Neural cell (in vitro differentiated cells): Measurements from ENCODE around the gene NMRK2. TPM values are rescaled to one million over a fixed set of nuclear protein-coding genes. Genes with fewer than 3 reads are reported as not detected.

Experiments
- H2AFZ ChIP-seq: fragments of 200-600, 300-800 bp; sonication (generic), shearing (Covaris generic); 2 replicates; pipeline ENCODE4 v1.6.0; 2014; ENCODE audit warnings: low read depth, mild to moderate bottlenecking, antibody characterized with exemption, low read length, moderate library complexity
- H3F3A ChIP-seq: fragments of 200-600 bp; shearing (Covaris generic); 2 replicates; pipeline ENCODE4 v1.6.1; 2016; ENCODE audit warnings: mild to moderate bottlenecking, moderate library complexity, mixed read lengths, antibody characterized with exemption, low read length; ENCODE audit not compliant: insufficient read depth, poor library complexity, severe bottlenecking
- H3K27ac ChIP-seq: fragments of 200-600, 300-800 bp; sonication (generic), shearing (Covaris generic); 2 replicates; pipeline ENCODE4 v1.5.1; 2014; ENCODE audit warnings: mild to moderate bottlenecking, low read length, moderate library complexity
- H3K27me3 ChIP-seq: fragments of 300-800, 200-600 bp; sonication (generic), shearing (Covaris generic); 2 replicates; pipeline ENCODE4 v1.6.0; 2014; ENCODE audit warnings: mild to moderate bottlenecking, low read depth, low read length, moderate library complexity; ENCODE audit not compliant: insufficient read depth
- H3K36me3 ChIP-seq: fragments of 300-800, 200-600 bp; sonication (generic), shearing (Covaris generic); 2 replicates; pipeline ENCODE4 v1.5.1; 2014; ENCODE audit warnings: mild to moderate bottlenecking, antibody characterized with exemption, low read length, moderate library complexity; ENCODE audit not compliant: insufficient read depth
- H3K4me2 ChIP-seq: fragments of 300-800, 200-600 bp; sonication (generic), shearing (Covaris generic); 2 replicates; pipeline ENCODE4 v1.6.0; 2014; ENCODE audit warnings: mild to moderate bottlenecking, low read length
- H3K4me3 ChIP-seq: fragments of 300-800, 200-600 bp; sonication (generic), shearing (Covaris generic); 2 replicates; pipeline ENCODE4 v1.5.1; 2014; ENCODE audit warnings: mild to moderate bottlenecking, low read length, moderate library complexity
- H3K79me2 ChIP-seq: fragments of 200-600 bp; shearing (Covaris generic); replicated peaks from 2 replicates; pipeline ENCODE4 v1.6.0; 2014; ENCODE audit warnings: mild to moderate bottlenecking, low read length, moderate library complexity; ENCODE audit not compliant: insufficient read depth
- H3K9ac ChIP-seq: fragments of 300-800, 200-600 bp; sonication (generic), shearing (Covaris generic); 2 replicates; pipeline ENCODE4 v1.6.1; 2016; ENCODE audit warnings: mild to moderate bottlenecking, low read length, mixed read lengths
- H3K9me2 ChIP-seq: fragments of 200-600 bp; shearing (Covaris generic); 2 replicates; pipeline ENCODE4 v1.6.1; 2016; ENCODE audit warnings: mild to moderate bottlenecking, low read length, mixed read lengths; ENCODE audit not compliant: insufficient read depth
- H3K9me3 ChIP-seq: fragments of 200-600, 300-800 bp; sonication (generic), shearing (Covaris generic); 2 replicates; pipeline ENCODE4 v1.6.1; 2016; ENCODE audit warnings: mild to moderate bottlenecking, mixed run types, low read length, moderate library complexity, mixed read lengths
- H4K20me1 ChIP-seq: fragments of 200-600 bp; shearing (Covaris generic); 2 replicates; pipeline ENCODE4 v1.6.1; 2016; ENCODE audit warnings: mild to moderate bottlenecking, mixed run types; ENCODE audit not compliant: insufficient read depth
- EP300 ChIP-seq: fragments of 450-650 bp; conservative IDR thresholded peaks from 2 replicates; pipeline ENCODE4 v1.6.1; 2014; ENCODE audit warnings: antibody characterized with exemption, mild to moderate bottlenecking, moderate library complexity; ENCODE audit not compliant: poor library complexity, severe bottlenecking
- EZH2 ChIP-seq: fragments of 200-600, 300-800 bp; shearing (Covaris generic), sonication (generic); IDR thresholded peaks from 2 replicates; pipeline ENCODE4 v1.6.1; 2014; ENCODE audit warnings: antibody characterized with exemption, low read length, borderline replicate concordance, mild to moderate bottlenecking; ENCODE audit not compliant: insufficient read depth, poor library complexity, severe bottlenecking
- MXI1 ChIP-seq: fragments of 450-650 bp; conservative IDR thresholded peaks from 2 replicates; pipeline ENCODE4 v1.6.1; 2014; ENCODE audit warnings: antibody characterized with exemption, mild to moderate bottlenecking; ENCODE audit not compliant: poor library complexity, severe bottlenecking
- POLR2AphosphoS5 ChIP-seq: IDR thresholded peaks from 2 replicates; pipeline ENCODE4 v1.6.1; 2012
- RAD21 ChIP-seq: fragments of 450-650 bp; conservative IDR thresholded peaks from 2 replicates; pipeline ENCODE4 v1.6.1; 2014; ENCODE audit warnings: antibody characterized with exemption, mild to moderate bottlenecking, moderate library complexity
- SMC3 ChIP-seq: fragments of 450-650 bp; conservative IDR thresholded peaks from 2 replicates; pipeline ENCODE4 v1.6.1; 2014; ENCODE audit warnings: antibody characterized with exemption, mild to moderate bottlenecking, moderate library complexity; ENCODE audit not compliant: poor library complexity
- TAF1 ChIP-seq: IDR thresholded peaks from 2 replicates; pipeline ENCODE4 v1.6.1; 2012; ENCODE audit warnings: low read depth
- polyA plus RNA-seq: library from polyadenylated mRNA; depleted of rRNA; stranded (reverse); fragments of >200 nt; gene quantifications from 2 replicates; pipeline ENCODE4 v1.2.3, GENCODE V29; 2014
- TF ChIP-seq, protein P1 (sequence below): IDR thresholded peaks from 2 replicates; pipeline ENCODE4 v1.6.1; 2012; ENCODE audit warnings: borderline replicate concordance
- TF ChIP-seq, protein P2 (sequence below): fragments of 450-650 bp; IDR thresholded peaks from 2 replicates; pipeline ENCODE4 v1.5.1; 2014; ENCODE audit warnings: antibody characterized with exemption, mild to moderate bottlenecking, moderate library complexity; ENCODE audit not compliant: poor library complexity, severe bottlenecking

NMRK2 gene
- polyA plus RNA-seq, 1 donor from 2014 or later: not detected

GRCh38 chr19:3916033-3916432, 16.8 kb upstream of the NMRK2 start:
- H3K36me3 ChIP-seq: peaks cover 6% of the 10 kb centered on the region

GRCh38 chr19:3919793-3920192, 13.1 kb upstream of the NMRK2 start:
- Histone ChIP-seq H3K79me2 (no peaks in the 10 kb centered on the region), H3K4me3 (no peak overlapping the region), H4K20me1 (no peaks in the 10 kb centered on the region), H3K9me3 (no peaks in the 10 kb centered on the region), H3K9me2 (no peaks in the 10 kb centered on the region), H3K4me2 (no peak overlapping the region), H3K9ac (no peak overlapping the region), H3K36me3 (peaks cover 10% of the 10 kb centered on the region), H3F3A (no peaks in the 10 kb centered on the region), H3K27me3 (no peaks in the 10 kb centered on the region), H2AFZ (no peak overlapping the region), H3K27ac (no peak overlapping the region)
- no peak for TF ChIP-seq EP300
- no peak for TF ChIP-seq EZH2
- TF ChIP-seq, protein P1, sequence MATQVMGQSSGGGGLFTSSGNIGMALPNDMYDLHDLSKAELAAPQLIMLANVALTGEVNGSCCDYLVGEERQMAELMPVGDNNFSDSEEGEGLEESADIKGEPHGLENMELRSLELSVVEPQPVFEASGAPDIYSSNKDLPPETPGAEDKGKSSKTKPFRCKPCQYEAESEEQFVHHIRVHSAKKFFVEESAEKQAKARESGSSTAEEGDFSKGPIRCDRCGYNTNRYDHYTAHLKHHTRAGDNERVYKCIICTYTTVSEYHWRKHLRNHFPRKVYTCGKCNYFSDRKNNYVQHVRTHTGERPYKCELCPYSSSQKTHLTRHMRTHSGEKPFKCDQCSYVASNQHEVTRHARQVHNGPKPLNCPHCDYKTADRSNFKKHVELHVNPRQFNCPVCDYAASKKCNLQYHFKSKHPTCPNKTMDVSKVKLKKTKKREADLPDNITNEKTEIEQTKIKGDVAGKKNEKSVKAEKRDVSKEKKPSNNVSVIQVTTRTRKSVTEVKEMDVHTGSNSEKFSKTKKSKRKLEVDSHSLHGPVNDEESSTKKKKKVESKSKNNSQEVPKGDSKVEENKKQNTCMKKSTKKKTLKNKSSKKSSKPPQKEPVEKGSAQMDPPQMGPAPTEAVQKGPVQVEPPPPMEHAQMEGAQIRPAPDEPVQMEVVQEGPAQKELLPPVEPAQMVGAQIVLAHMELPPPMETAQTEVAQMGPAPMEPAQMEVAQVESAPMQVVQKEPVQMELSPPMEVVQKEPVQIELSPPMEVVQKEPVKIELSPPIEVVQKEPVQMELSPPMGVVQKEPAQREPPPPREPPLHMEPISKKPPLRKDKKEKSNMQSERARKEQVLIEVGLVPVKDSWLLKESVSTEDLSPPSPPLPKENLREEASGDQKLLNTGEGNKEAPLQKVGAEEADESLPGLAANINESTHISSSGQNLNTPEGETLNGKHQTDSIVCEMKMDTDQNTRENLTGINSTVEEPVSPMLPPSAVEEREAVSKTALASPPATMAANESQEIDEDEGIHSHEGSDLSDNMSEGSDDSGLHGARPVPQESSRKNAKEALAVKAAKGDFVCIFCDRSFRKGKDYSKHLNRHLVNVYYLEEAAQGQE: no peak
- TF ChIP-seq POLR2AphosphoS5: no peak
- no peak for TF ChIP-seq SMC3
- TF ChIP-seq RAD21: no peak
- TF ChIP-seq TAF1: no peak
- no peak for TF ChIP-seq MXI1
- TF ChIP-seq, protein P2, sequence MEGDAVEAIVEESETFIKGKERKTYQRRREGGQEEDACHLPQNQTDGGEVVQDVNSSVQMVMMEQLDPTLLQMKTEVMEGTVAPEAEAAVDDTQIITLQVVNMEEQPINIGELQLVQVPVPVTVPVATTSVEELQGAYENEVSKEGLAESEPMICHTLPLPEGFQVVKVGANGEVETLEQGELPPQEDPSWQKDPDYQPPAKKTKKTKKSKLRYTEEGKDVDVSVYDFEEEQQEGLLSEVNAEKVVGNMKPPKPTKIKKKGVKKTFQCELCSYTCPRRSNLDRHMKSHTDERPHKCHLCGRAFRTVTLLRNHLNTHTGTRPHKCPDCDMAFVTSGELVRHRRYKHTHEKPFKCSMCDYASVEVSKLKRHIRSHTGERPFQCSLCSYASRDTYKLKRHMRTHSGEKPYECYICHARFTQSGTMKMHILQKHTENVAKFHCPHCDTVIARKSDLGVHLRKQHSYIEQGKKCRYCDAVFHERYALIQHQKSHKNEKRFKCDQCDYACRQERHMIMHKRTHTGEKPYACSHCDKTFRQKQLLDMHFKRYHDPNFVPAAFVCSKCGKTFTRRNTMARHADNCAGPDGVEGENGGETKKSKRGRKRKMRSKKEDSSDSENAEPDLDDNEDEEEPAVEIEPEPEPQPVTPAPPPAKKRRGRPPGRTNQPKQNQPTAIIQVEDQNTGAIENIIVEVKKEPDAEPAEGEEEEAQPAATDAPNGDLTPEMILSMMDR: no peak

More at GRCh38 chr19:3916033-3916432, 16.8 kb upstream of the NMRK2 start:
- Histone ChIP-seq H3K79me2 (no peaks in the 10 kb centered on the region), H3K27ac (no peak overlapping the region), H3K9me3 (no peaks in the 10 kb centered on the region), H3K9ac (no peak overlapping the region), H2AFZ (no peak overlapping the region), H3K4me2 (no peak overlapping the region), H4K20me1 (no peaks in the 10 kb centered on the region), H3K4me3 (no peak overlapping the region), H3K9me2 (no peaks in the 10 kb centered on the region), H3F3A (no peaks in the 10 kb centered on the region), H3K27me3 (no peaks in the 10 kb centered on the region)
- TF ChIP-seq, protein P2: no peak
- TF ChIP-seq, protein P1: no peak
- TF ChIP-seq TAF1 (no peak), RAD21 (no peak), POLR2AphosphoS5 (no peak), SMC3 (no peak), MXI1 (no peak)
